Measurements from ENCODE around the gene DYRK1A. TPM values are rescaled to one million over a fixed set of nuclear protein-coding genes. Genes with fewer than 3 reads are reported as not detected.

DYRK1A gene
- polyA plus RNA-seq, 1 donor from 2014 or later = 94.8 TPM

DNA sequence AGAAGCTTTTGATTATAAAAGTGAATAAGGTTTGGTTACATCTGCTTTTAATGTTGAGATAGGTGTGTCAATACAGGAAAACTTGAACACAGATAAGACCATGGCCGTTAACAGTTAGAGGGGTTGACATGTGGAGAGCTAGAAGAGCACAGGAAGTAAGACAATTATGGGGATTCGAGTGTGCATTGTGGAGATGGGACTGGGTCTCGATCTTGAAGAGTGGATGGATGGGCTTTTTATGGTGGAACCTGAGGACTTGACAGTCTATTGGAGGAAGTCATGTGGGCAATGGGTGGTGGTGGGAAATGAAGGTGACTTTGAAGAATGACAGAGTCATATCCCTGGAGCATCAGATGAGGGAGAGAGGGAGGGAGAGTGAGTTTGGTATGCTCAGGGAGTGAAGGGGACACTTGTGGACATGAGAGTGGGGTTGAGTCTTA is 12.1 kb downstream of the DYRK1A start:
- Histone ChIP-seq H3K4me2 (ENCODE audit: low read length) (no peak overlapping the region), H3K4me3 (ENCODE audit: low read length) (no peak overlapping the region), H3K9me3 (ENCODE audit: low read length) (no peaks in the 10 kb centered on the region), H3K79me2 (replicated peaks; ENCODE audit: insufficient read depth, low read length) (peaks cover 99% of the 10 kb centered on the region), H3K9ac (ENCODE audit: low read length) (no peak overlapping the region), H3K9me2 (ENCODE audit: insufficient read depth, low read length) (no peaks in the 10 kb centered on the region), H3K27me3 (ENCODE audit: insufficient read depth, low read depth, low read length) (no peaks in the 10 kb centered on the region), H3K36me3 (ENCODE audit: insufficient read depth, low read length) (no peaks in the 10 kb centered on the region), H2AFZ (ENCODE audit: low read depth, low read length) (no peak overlapping the region), H3K27ac (ENCODE audit: low read length) (no peak overlapping the region), H4K20me1 (ENCODE audit: insufficient read depth) (peaks cover 14% of the 10 kb centered on the region), H3F3A (ENCODE audit: insufficient read depth, low read length, poor library complexity, severe bottlenecking) (no peaks in the 10 kb centered on the region)
- no peak for TF ChIP-seq POLR2AphosphoS5 (IDR thresholded peaks at IDR 0.05)

DNA sequence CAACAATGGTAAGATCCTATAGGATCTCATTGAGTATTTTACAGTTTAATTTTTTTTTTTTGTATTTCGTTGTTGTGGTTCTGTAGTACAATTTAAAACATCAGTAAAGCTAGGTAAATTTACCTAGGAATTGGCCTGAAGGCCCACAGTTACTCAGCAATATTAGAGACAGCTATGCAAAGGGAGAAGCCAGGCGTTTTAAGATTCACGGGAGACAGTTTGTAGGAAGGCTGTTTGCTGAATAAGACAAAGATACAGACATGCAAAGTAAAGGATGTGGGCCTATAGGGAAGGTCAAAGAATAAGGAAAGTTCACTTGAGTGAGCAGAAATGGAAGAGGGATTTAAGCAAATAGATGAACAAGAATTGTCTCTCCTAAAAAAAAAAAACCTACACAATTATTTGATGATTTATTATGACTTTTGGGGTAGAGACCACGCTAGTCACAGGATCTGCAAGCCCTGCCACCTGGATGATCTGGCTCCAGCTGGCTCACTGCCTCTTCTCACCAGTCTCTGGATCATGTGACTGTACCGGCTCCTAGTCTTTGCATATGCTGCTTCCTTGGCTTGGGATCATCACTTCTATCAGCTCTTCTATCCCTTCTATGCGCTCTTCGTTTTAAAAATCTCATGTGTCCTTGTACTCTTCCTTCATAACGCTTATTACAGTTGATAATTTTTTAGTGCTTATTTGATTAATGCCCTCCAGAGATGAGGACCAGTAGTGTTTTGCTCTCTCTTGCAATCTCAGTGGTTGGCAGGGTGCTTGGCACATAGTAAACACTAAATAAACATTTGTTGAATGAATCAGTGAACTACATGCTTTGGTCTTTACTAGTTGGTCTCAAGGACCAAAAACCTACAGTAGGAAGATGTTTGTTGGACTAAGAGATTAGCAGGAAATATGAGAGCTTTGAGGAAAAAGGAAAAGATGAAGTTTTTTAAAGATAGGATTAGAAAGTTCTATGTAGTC is 14.1 kb downstream of the DYRK1A start:
- no peak overlapping the region for H3K27ac ChIP-seq (ENCODE audit: low read length)
- H2AFZ ChIP-seq (ENCODE audit: low read depth, low read length) = no peak overlapping the region

GRCh38 chr21:37381883-37382585 is 15.5 kb downstream of the DYRK1A start:
- H3K27me3 ChIP-seq (ENCODE audit: insufficient read depth, low read depth, low read length) = no peaks in the 10 kb centered on the region
- peaks cover 98% of the 10 kb centered on the region for H3K79me2 ChIP-seq (replicated peaks; ENCODE audit: insufficient read depth, low read length)
- H4K20me1 ChIP-seq (ENCODE audit: insufficient read depth) = peaks cover 11% of the 10 kb centered on the region
- no peak overlapping the region for H3K4me3 ChIP-seq (ENCODE audit: low read length)
- H3K27ac ChIP-seq (ENCODE audit: low read length) = no peak overlapping the region
- no peak overlapping the region for H2AFZ ChIP-seq (ENCODE audit: low read depth, low read length)
- H3K36me3 ChIP-seq (ENCODE audit: insufficient read depth, low read length) = no peaks in the 10 kb centered on the region
- no peaks in the 10 kb centered on the region for H3K9me3 ChIP-seq (ENCODE audit: low read length)
- H3K9ac ChIP-seq (ENCODE audit: low read length) = no peak overlapping the region
- H3F3A ChIP-seq (ENCODE audit: insufficient read depth, low read length, poor library complexity, severe bottlenecking) = no peaks in the 10 kb centered on the region
- no peaks in the 10 kb centered on the region for H3K9me2 ChIP-seq (ENCODE audit: insufficient read depth, low read length)
- TF ChIP-seq MXI1 (conservative IDR thresholded peaks at IDR 0.05; ENCODE audit: poor library complexity, severe bottlenecking) = no peak
- no peak for TF ChIP-seq POLR2AphosphoS5 (IDR thresholded peaks at IDR 0.05)
- no peak for TF ChIP-seq SMC3 (conservative IDR thresholded peaks at IDR 0.05; ENCODE audit: poor library complexity)
- TF ChIP-seq, protein P1, sequence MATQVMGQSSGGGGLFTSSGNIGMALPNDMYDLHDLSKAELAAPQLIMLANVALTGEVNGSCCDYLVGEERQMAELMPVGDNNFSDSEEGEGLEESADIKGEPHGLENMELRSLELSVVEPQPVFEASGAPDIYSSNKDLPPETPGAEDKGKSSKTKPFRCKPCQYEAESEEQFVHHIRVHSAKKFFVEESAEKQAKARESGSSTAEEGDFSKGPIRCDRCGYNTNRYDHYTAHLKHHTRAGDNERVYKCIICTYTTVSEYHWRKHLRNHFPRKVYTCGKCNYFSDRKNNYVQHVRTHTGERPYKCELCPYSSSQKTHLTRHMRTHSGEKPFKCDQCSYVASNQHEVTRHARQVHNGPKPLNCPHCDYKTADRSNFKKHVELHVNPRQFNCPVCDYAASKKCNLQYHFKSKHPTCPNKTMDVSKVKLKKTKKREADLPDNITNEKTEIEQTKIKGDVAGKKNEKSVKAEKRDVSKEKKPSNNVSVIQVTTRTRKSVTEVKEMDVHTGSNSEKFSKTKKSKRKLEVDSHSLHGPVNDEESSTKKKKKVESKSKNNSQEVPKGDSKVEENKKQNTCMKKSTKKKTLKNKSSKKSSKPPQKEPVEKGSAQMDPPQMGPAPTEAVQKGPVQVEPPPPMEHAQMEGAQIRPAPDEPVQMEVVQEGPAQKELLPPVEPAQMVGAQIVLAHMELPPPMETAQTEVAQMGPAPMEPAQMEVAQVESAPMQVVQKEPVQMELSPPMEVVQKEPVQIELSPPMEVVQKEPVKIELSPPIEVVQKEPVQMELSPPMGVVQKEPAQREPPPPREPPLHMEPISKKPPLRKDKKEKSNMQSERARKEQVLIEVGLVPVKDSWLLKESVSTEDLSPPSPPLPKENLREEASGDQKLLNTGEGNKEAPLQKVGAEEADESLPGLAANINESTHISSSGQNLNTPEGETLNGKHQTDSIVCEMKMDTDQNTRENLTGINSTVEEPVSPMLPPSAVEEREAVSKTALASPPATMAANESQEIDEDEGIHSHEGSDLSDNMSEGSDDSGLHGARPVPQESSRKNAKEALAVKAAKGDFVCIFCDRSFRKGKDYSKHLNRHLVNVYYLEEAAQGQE (IDR thresholded peaks at IDR 0.05; ENCODE audit: borderline replicate concordance) = no peak
- TF ChIP-seq, protein P2, sequence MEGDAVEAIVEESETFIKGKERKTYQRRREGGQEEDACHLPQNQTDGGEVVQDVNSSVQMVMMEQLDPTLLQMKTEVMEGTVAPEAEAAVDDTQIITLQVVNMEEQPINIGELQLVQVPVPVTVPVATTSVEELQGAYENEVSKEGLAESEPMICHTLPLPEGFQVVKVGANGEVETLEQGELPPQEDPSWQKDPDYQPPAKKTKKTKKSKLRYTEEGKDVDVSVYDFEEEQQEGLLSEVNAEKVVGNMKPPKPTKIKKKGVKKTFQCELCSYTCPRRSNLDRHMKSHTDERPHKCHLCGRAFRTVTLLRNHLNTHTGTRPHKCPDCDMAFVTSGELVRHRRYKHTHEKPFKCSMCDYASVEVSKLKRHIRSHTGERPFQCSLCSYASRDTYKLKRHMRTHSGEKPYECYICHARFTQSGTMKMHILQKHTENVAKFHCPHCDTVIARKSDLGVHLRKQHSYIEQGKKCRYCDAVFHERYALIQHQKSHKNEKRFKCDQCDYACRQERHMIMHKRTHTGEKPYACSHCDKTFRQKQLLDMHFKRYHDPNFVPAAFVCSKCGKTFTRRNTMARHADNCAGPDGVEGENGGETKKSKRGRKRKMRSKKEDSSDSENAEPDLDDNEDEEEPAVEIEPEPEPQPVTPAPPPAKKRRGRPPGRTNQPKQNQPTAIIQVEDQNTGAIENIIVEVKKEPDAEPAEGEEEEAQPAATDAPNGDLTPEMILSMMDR (IDR thresholded peaks at IDR 0.05; ENCODE audit: poor library complexity, severe bottlenecking) = no peak
- no peak for TF ChIP-seq EP300 (conservative IDR thresholded peaks at IDR 0.05; ENCODE audit: poor library complexity, severe bottlenecking)
- no peak for TF ChIP-seq RAD21 (conservative IDR thresholded peaks at IDR 0.05)
- no peak for TF ChIP-seq EZH2 (IDR thresholded peaks at IDR 0.05; ENCODE audit: borderline replicate concordance, insufficient read depth, low read length, poor library complexity, severe bottlenecking)
- TF ChIP-seq TAF1 (IDR thresholded peaks at IDR 0.05; ENCODE audit: low read depth) = no peak
- H3K4me2 ChIP-seq (ENCODE audit: low read length) = no peak overlapping the region

More for the DNA sequence above, 14.1 kb downstream of the DYRK1A start:
- Histone ChIP-seq H3K9ac (ENCODE audit: low read length) (no peak overlapping the region), H3K27me3 (ENCODE audit: insufficient read depth, low read depth, low read length) (no peaks in the 10 kb centered on the region), H3K4me3 (ENCODE audit: low read length) (no peak overlapping the region), H3K36me3 (ENCODE audit: insufficient read depth, low read length) (no peaks in the 10 kb centered on the region), H4K20me1 (ENCODE audit: insufficient read depth) (peaks cover 13% of the 10 kb centered on the region), H3F3A (ENCODE audit: insufficient read depth, low read length, poor library complexity, severe bottlenecking) (no peaks in the 10 kb centered on the region), H3K4me2 (ENCODE audit: low read length) (no peak overlapping the region), H3K9me2 (ENCODE audit: insufficient read depth, low read length) (no peaks in the 10 kb centered on the region), H3K9me3 (ENCODE audit: low read length) (no peaks in the 10 kb centered on the region), H3K79me2 (replicated peaks; ENCODE audit: insufficient read depth, low read length) (peaks cover 99% of the 10 kb centered on the region)
- TF ChIP-seq POLR2AphosphoS5 (IDR thresholded peaks at IDR 0.05) (no peak), RAD21 (conservative IDR thresholded peaks at IDR 0.05) (no peak)
- TF ChIP-seq, protein P1 (IDR thresholded peaks at IDR 0.05; ENCODE audit: borderline replicate concordance) = no peak
